Ishikawa (cell line): ENCODE data around the gene GPD2.

Source experiments
- CEBPB ChIP-seq: IDR thresholded peaks from 2 replicates; pipeline ENCODE4 v1.6.1; 2012
- CREB1 ChIP-seq: IDR thresholded peaks from 2 replicates; pipeline ENCODE4 v1.6.1; 2012; ENCODE audit warnings: low read depth
- EGR1 ChIP-seq: IDR thresholded peaks from 2 replicates; pipeline ENCODE4 v1.6.1; 2012
- EP300 ChIP-seq: IDR thresholded peaks from 2 replicates; pipeline ENCODE4 v1.6.1; 2012; ENCODE audit warnings: borderline replicate concordance
- FOXM1 ChIP-seq: IDR thresholded peaks from 2 replicates; pipeline ENCODE4 v1.6.1; 2012; ENCODE audit warnings: low read depth, borderline replicate concordance
- MAX ChIP-seq: IDR thresholded peaks from 2 replicates; pipeline ENCODE4 v1.6.1; 2012
- NFIC ChIP-seq: IDR thresholded peaks from 2 replicates; pipeline ENCODE4 v1.6.1; 2012
- RAD21 ChIP-seq: IDR thresholded peaks from 2 replicates; pipeline ENCODE4 v1.6.1; 2012; ENCODE audit warnings: low read depth
- REST ChIP-seq: IDR thresholded peaks from 2 replicates; pipeline ENCODE4 v1.6.1; 2012; ENCODE audit warnings: low read depth, mild to moderate bottlenecking
- TAF1 ChIP-seq: IDR thresholded peaks from 2 replicates; pipeline ENCODE4 v1.6.1; 2012; ENCODE audit warnings: low read depth, mild to moderate bottlenecking
- TCF12 ChIP-seq: IDR thresholded peaks from 2 replicates; pipeline ENCODE4 v1.6.1; 2012; ENCODE audit warnings: low read depth
- TEAD4 ChIP-seq: IDR thresholded peaks from 2 replicates; pipeline ENCODE4 v1.6.1; 2012
- USF1 ChIP-seq: IDR thresholded peaks from 2 replicates; pipeline ENCODE4 v1.6.1; 2012
- YY1 ChIP-seq: IDR thresholded peaks from 2 replicates; pipeline ENCODE4 v1.6.1; 2012; ENCODE audit warnings: low read depth
- ZBTB7A ChIP-seq: IDR thresholded peaks from 2 replicates; pipeline ENCODE4 v1.6.1; 2012; ENCODE audit warnings: low read depth

The GPD2 gene

GRCh38 chr2:156526950-156527636 is 90.9 kb downstream of the GPD2 start:
- TF ChIP-seq TCF12 (no peak), YY1 (no peak), USF1 (no peak), TEAD4 (no peak), EP300 (no peak), RAD21 (no peak), CREB1 (no peak), MAX (no peak), CEBPB (no peak)

GRCh38 chr2:156532989-156533388 is 96.8 kb downstream of the GPD2 start:
- no peak for TF ChIP-seq MAX
- TF ChIP-seq TCF12: no peak
- TF ChIP-seq YY1: no peak
- no peak for TF ChIP-seq NFIC
- TF ChIP-seq CEBPB: no peak
- TF ChIP-seq USF1: no peak
- TF ChIP-seq TEAD4: no peak
- no peak for TF ChIP-seq RAD21
- TF ChIP-seq FOXM1: no peak
- no peak for TF ChIP-seq EP300
- TF ChIP-seq ZBTB7A: no peak
- TF ChIP-seq REST: no peak

- TF ChIP-seq CEBPB: no peak
- TF ChIP-seq MAX: no peak
- TF ChIP-seq TCF12: no peak
- TF ChIP-seq RAD21: no peak
- no peak for TF ChIP-seq FOXM1
- no peak for TF ChIP-seq EP300
- TF ChIP-seq REST: no peak
- TF ChIP-seq TEAD4: no peak
- no peak for TF ChIP-seq TAF1
- no peak for TF ChIP-seq EGR1
- TF ChIP-seq USF1: no peak
- no peak for TF ChIP-seq ZBTB7A
- no peak for TF ChIP-seq YY1
- TF ChIP-seq NFIC: no peak
Measured at GRCh38 chr2:156536534-156536933, 100.4 kb downstream of the GPD2 start.

- TF ChIP-seq NFIC (no peak), EGR1 (no peak), RAD21 (no peak), CEBPB (no peak), ZBTB7A (no peak), FOXM1 (no peak), TCF12 (no peak), TEAD4 (no peak), TAF1 (no peak), EP300 (no peak), CREB1 (no peak), YY1 (no peak), REST (no peak), MAX (no peak), USF1 (no peak)
Measured at GRCh38 chr2:156537141-156537540, 101.0 kb downstream of the GPD2 start.
